Neural crest cell (in vitro differentiated cells): ENCODE measurements around the gene MGME1. TPM values are rescaled to one million over a fixed set of nuclear protein-coding genes. Genes with fewer than 3 reads are reported as not detected.

Experiments used
- DNase-seq: peaks from one replicate; pipeline ENCODE4 v3.0.0; 2021; ENCODE audit warnings: low read depth, mixed read lengths, low spot score
- H3K27ac Mint-ChIP-seq: one replicate; pipeline ENCODE4 v1.8.0; 2021; ENCODE audit warnings: mild to moderate bottlenecking, mixed read lengths; ENCODE audit not compliant: unreplicated experiment
- H3K27me3 Mint-ChIP-seq: 2 replicates; pipeline ENCODE4 v1.8.0; 2021; ENCODE audit warnings: low read depth, mild to moderate bottlenecking, mixed read lengths
- H3K36me3 Mint-ChIP-seq: 2 replicates; pipeline ENCODE4 v1.8.0; 2021; ENCODE audit warnings: low read depth, mild to moderate bottlenecking, mixed read lengths
- H3K4me1 Mint-ChIP-seq: 2 replicates; pipeline ENCODE4 v1.8.0; 2021; ENCODE audit warnings: mixed read lengths
- H3K4me3 Mint-ChIP-seq: one replicate; pipeline ENCODE4 v1.8.0; 2021; ENCODE audit warnings: mild to moderate bottlenecking, mixed read lengths
- H3K9me3 Mint-ChIP-seq: 2 replicates; pipeline ENCODE4 v1.8.0; 2021; ENCODE audit warnings: mixed read lengths
- total RNA-seq: library from RNA; stranded (reverse); gene quantifications from 2 replicates; pipeline ENCODE4 v1.2.1, GENCODE V29; 2021
- TF ChIP-seq, protein P1 (sequence below): fragments of 200-600 bp; sonication (generic); conservative IDR thresholded peaks from 2 replicates; pipeline ENCODE4 v1.5.0; 2021; ENCODE audit warnings: antibody characterized with exemption, mild to moderate bottlenecking

Gene MGME1
- total RNA-seq, 1 donor from 2014 or later = 35.2 TPM

GRCh38 chr20:17972121-17972520 lies 3.3 kb downstream of the MGME1 start:
- no peak overlapping the region for H3K27ac Mint-ChIP-seq
- H3K4me1 Mint-ChIP-seq = peaks cover 51% of the 10 kb centered on the region
- H3K36me3 Mint-ChIP-seq = peaks cover 14% of the 10 kb centered on the region
- peaks cover 3% of the 10 kb centered on the region for H3K27me3 Mint-ChIP-seq
- peak overlapping the region; percentile 99 for H3K4me3 Mint-ChIP-seq
- DNase-seq = no peak
- TF ChIP-seq, protein P1, sequence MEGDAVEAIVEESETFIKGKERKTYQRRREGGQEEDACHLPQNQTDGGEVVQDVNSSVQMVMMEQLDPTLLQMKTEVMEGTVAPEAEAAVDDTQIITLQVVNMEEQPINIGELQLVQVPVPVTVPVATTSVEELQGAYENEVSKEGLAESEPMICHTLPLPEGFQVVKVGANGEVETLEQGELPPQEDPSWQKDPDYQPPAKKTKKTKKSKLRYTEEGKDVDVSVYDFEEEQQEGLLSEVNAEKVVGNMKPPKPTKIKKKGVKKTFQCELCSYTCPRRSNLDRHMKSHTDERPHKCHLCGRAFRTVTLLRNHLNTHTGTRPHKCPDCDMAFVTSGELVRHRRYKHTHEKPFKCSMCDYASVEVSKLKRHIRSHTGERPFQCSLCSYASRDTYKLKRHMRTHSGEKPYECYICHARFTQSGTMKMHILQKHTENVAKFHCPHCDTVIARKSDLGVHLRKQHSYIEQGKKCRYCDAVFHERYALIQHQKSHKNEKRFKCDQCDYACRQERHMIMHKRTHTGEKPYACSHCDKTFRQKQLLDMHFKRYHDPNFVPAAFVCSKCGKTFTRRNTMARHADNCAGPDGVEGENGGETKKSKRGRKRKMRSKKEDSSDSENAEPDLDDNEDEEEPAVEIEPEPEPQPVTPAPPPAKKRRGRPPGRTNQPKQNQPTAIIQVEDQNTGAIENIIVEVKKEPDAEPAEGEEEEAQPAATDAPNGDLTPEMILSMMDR = no peak
- no peaks in the 10 kb centered on the region for H3K9me3 Mint-ChIP-seq

- Mint-ChIP-seq H3K9me3 (no peaks in the 10 kb centered on the region), H3K27me3 (no peaks in the 10 kb centered on the region), H3K4me3 (no peak overlapping the region), H3K36me3 (peaks cover 13% of the 10 kb centered on the region), H3K4me1 (peaks cover 32% of the 10 kb centered on the region), H3K27ac (no peak overlapping the region)
- TF ChIP-seq, protein P1 = no peak
- no peak for DNase-seq
These were observed 7.5 kb downstream of the MGME1 start for GRCh38 chr20:17976305-17976704.

GRCh38 chr20:17985388-17986018 lies 16.7 kb downstream of the MGME1 start:
- DNase-seq = no peak
- H3K4me1 Mint-ChIP-seq = peaks cover 4% of the 10 kb centered on the region
- no peak overlapping the region for H3K4me3 Mint-ChIP-seq
- TF ChIP-seq, protein P1 = no peak
- H3K9me3 Mint-ChIP-seq = no peaks in the 10 kb centered on the region
- H3K27ac Mint-ChIP-seq = no peak overlapping the region
- H3K36me3 Mint-ChIP-seq = peaks cover 5% of the 10 kb centered on the region
- H3K27me3 Mint-ChIP-seq = no peaks in the 10 kb centered on the region

DNA sequence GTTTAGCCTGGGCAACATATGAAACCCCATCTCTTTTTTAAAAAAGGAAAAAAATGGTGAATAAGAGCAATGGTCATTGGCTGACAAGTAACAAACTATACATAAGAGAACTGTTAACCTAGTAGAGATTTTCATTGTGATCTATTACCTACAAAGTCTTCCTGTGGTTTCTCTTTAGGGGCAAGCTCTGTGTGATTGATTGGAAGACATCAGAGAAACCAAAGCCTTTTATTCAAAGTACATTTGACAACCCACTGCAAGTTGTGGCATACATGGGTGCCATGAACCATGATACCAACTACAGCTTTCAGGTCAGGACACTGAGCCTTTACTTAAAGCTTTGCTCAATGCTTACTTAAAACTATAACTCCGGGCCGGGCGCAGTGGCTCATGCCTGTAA lies 19.2 kb downstream of the MGME1 start:
- TF ChIP-seq, protein P1 = no peak
- peaks cover 1% of the 10 kb centered on the region for H3K4me1 Mint-ChIP-seq
- no peak overlapping the region for H3K4me3 Mint-ChIP-seq
- DNase-seq = no peak
- no peaks in the 10 kb centered on the region for H3K9me3 Mint-ChIP-seq
- no peak overlapping the region for H3K27ac Mint-ChIP-seq
- peaks cover 5% of the 10 kb centered on the region for H3K36me3 Mint-ChIP-seq
- no peaks in the 10 kb centered on the region for H3K27me3 Mint-ChIP-seq

- Mint-ChIP-seq H3K4me1 (no peaks in the 10 kb centered on the region), H3K4me3 (no peak overlapping the region), H3K36me3 (peaks cover 5% of the 10 kb centered on the region), H3K27me3 (no peaks in the 10 kb centered on the region), H3K9me3 (no peaks in the 10 kb centered on the region), H3K27ac (no peak overlapping the region)
- no peak for DNase-seq
- TF ChIP-seq, protein P1 = no peak
These were observed 21.6 kb downstream of the MGME1 start for GRCh38 chr20:17990278-17990972.
